Psoas muscle (tissue), 8 donors: ENCODE measurements around the gene STAG1. TPM values are rescaled to one million over a fixed set of nuclear protein-coding genes. Genes with fewer than 3 reads are reported as not detected.
"Not testable (repeated sequence)": the region's sequence is repeated elsewhere in the genome, so short reads cannot be mapped to it uniquely, and the experiment has no call there.

ENCODE experiments used
- ATAC-seq, 4 donors: fragments of 200-7000 bp; cut with Tn5 transposase; one replicate each; pipeline ENCODE4 v1.9.1; 2020; ENCODE audit warnings: moderate library complexity in 3 of 4, mild to moderate bottlenecking in 2 of 4
- DNase-seq, 2 donors: peaks; one replicate each; pipeline ENCODE4 v3.0.0-alpha.2; 2020
- H3K27ac ChIP-seq: fragments of 200-600 bp; one replicate; pipeline ENCODE4 v1.8.0; 2022
- H3K27me3 ChIP-seq, 3 donors: fragments of 200-600 bp in 1 of 3; one replicate each; pipeline versions ENCODE4 v1.6.1 to v1.8.0; 2013 to 2022; ENCODE audit warnings: low read length in 2 of 3, mild to moderate bottlenecking in 2 of 3, moderate library complexity in 1 of 3; ENCODE audit not compliant: insufficient read depth in 3 of 3
- H3K36me3 ChIP-seq, 2 donors: fragments of 200-600 bp in 1 of 2; one replicate each; pipeline versions ENCODE4 v1.6.1 to v1.8.0; 2013 to 2022; ENCODE audit warnings: low read depth in 1 of 2, mild to moderate bottlenecking in 1 of 2, moderate library complexity in 1 of 2; ENCODE audit not compliant: insufficient read depth in 1 of 2
- H3K4me1 ChIP-seq: fragments of 200-600 bp; one replicate; pipeline ENCODE4 v1.8.0; 2022
- H3K4me3 ChIP-seq: fragments of 200-600 bp; one replicate; pipeline ENCODE4 v1.8.0; 2022; ENCODE audit warnings: mild to moderate bottlenecking
- H3K9me3 ChIP-seq: fragments of 200-600 bp; one replicate; pipeline ENCODE4 v1.8.0; 2022
- WGBS, 3 donors: extraction: QIAGEN DNeasy Blood & Tissue Kit; methylation state at CpG; one replicate each; pipeline versions ENCODE4 v1.1.6 to v1.1.7; 2013; 5-methylcytosine and 5-hydroxymethylcytosine counted together
- intact Hi-C, 2 donors: fragments of 100-400 bp; cut with DNase I; formaldehyde crosslinking; loops; one replicate each; pipeline versions ENCODE4 v1.11.0 to v1.14.2; 2022
- polyA plus RNA-seq, 3 donors: library from polyadenylated mRNA; stranded (reverse); fragments of 200-250 nt; gene quantifications; one replicate each; pipeline ENCODE4 v1.2.3, GENCODE V29; 2013
- total RNA-seq, 4 donors: library from RNA; stranded (reverse); fragmentation: NEBNext Ultra II Directional in 2 of 4; extraction: Animal tissue kit (Norgen Biotek cat#: 25700) in 2 of 4; gene quantifications; one replicate each; pipeline versions ENCODE4 v1.2.1 to v1.2.4, GENCODE V29; 2021 to 2023
- TF ChIP-seq, protein P1 (sequence below): fragments of 200-600 bp; IDR thresholded peaks from one replicate; pipeline ENCODE4 v1.8.0; 2022; ENCODE audit warnings: antibody characterized with exemption
- donor health status: healthy with polysubstance abuse.
- donor health status: DM: no; HTN: no; CAD: no; lungs with moderate emphysema.
- donor health status: Bipolar disorder and iron deficiency.
- donor health status: healthy.
- donor health status: DM: yes; HTN: yes; CAD: no.
- donor health status: DM: no; HTN: no; CAD: no.
- donor health status: DM: no; HTN: no; CAD: no.
- donor health status: DM: yes; HTN: yes; CAD: no.

STAG1 gene
- total and polyA plus RNA-seq, 7 donors: 8.8 to 27.7 (median 19.7) TPM

DNA sequence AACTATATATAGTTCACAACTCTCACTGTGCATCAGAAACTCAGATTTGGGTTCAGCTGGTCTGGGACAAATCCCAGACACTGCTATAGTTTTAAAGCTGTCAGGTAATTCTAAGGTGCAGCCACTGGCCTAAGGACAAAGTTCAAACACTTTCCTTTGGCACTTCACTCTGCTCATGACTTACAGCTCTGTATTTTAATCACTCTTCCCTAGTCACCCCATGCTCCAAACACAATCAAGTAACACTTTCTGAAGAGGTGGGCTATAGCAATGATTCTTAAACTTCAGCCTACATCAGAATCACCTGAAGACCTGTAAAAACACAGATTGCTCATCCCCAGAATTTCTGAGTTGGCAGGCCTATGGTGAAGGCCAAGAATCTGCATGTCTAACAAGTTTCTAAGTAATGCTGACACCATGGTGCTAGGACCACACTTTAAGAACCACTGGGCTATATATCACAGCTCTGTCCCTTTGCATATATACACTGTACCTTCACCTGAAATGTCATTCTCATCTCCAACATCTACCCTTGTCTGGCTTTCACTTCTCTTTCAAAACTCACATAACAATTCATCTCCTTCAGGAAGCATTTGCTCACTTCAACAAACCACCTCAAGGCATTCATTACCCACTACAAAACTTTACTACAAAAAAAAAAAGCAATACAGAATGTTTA, 21.4 kb downstream of the STAG1 start:
- no peak for DNase-seq
- Histone ChIP-seq H3K36me3 (no peaks in the 10 kb centered on the region), H3K4me3 (no peak overlapping the region), H3K9me3 (no peaks in the 10 kb centered on the region), H3K27ac (no peak overlapping the region), H3K4me1 (peaks cover 70% of the 10 kb centered on the region), H3K27me3 (no peaks in the 10 kb centered on the region)
- intact Hi-C loops: no loop called here
- no peak for ATAC-seq
- TF ChIP-seq, protein P1, sequence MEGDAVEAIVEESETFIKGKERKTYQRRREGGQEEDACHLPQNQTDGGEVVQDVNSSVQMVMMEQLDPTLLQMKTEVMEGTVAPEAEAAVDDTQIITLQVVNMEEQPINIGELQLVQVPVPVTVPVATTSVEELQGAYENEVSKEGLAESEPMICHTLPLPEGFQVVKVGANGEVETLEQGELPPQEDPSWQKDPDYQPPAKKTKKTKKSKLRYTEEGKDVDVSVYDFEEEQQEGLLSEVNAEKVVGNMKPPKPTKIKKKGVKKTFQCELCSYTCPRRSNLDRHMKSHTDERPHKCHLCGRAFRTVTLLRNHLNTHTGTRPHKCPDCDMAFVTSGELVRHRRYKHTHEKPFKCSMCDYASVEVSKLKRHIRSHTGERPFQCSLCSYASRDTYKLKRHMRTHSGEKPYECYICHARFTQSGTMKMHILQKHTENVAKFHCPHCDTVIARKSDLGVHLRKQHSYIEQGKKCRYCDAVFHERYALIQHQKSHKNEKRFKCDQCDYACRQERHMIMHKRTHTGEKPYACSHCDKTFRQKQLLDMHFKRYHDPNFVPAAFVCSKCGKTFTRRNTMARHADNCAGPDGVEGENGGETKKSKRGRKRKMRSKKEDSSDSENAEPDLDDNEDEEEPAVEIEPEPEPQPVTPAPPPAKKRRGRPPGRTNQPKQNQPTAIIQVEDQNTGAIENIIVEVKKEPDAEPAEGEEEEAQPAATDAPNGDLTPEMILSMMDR: no peak

DNA sequence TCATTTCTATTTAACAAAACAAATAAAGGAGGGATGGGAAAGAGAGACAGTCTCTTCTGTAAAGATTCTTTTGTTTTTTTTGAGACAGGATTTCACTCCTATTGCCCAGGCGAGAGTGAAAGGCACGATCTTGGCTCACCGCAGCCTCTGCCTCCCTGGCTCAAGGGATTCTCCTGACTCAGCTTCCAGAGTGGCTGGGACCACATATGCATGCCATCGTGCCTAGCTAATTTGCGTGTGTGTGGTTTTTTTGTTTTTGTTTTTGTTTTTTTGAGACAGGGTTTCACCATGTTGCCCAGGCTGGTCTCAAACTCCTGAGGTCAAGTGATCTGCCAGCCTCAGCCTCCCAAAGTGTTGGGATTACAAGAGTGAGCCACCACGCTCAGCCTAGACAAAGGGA, 23.3 kb downstream of the STAG1 start:
- Histone ChIP-seq H3K4me1 (peaks cover 68% of the 10 kb centered on the region), H3K27me3 (no peaks in the 10 kb centered on the region), H3K36me3 (no peaks in the 10 kb centered on the region), H3K4me3 (no peak overlapping the region), H3K9me3 (no peaks in the 10 kb centered on the region), H3K27ac (no peak overlapping the region)
- TF ChIP-seq, protein P1: no peak
- DNase-seq: no peak
- ATAC-seq: peak in 3 of 4 donors; percentile 48 to 75 (median 74)
- intact Hi-C loops: no loop called here
- 22 to 33% (median 26%) methylated on average over 6 of the region's 6 CpGs for WGBS, 3 donors

DNA sequence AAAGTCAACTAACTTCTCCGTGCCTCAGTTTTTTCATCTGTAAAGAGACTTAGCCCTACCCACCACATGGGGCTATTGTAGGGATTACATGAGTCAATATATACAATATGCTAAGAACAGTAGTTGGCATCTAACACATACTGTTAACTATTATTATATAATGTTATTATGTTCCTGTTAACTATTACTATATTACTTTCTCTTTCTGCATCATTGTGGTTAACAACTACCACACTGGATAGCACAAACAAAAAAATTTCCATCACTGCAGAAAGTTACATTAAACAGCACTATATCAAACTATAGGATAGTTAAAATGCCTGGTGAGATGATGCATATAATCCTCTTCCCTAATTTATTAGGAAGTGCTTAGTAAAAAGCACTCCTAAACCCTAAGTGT, 23.7 kb downstream of the STAG1 start:
- intact Hi-C loops: no loop called here
- no peak overlapping the region for H3K27ac ChIP-seq
- H3K27me3 ChIP-seq: no peaks in the 10 kb centered on the region
- no peaks in the 10 kb centered on the region for H3K36me3 ChIP-seq
- H3K9me3 ChIP-seq: no peaks in the 10 kb centered on the region
- H3K4me3 ChIP-seq: no peak overlapping the region
- TF ChIP-seq, protein P1: no peak
- WGBS, 3 donors: 84 to 90% (median 85%) methylated on average over 1 of the region's 1 CpG
- ATAC-seq (no peak), DNase-seq (no peak)
- peaks cover 67% of the 10 kb centered on the region for H3K4me1 ChIP-seq

DNA sequence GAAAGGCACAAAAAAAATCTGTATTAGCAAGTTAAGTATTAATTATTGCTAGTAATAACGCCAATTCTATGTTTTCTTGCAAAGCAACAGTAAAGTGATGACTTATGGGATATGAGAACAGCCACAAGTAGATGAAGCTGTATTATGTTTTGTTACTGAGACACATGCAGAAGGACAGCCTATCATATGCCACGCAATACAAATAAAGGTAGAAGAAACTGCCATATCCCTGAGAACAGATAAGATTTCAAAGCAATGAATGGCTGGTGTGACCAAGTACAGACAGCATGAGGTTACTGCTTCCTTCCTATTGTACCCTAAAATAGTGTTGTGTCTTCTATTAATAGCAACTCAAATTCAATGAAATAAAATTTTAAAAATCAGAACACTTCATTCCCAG, 26.7 kb downstream of the STAG1 start:
- Histone ChIP-seq H3K4me3 (no peak overlapping the region), H3K27ac (no peak overlapping the region), H3K9me3 (no peaks in the 10 kb centered on the region), H3K36me3 (no peaks in the 10 kb centered on the region), H3K27me3 (no peaks in the 10 kb centered on the region), H3K4me1 (peaks cover 46% of the 10 kb centered on the region)
- no peak for ATAC-seq
- intact Hi-C loops: no loop called here
- DNase-seq: no peak
- 67 to 77% (median 71%) methylated on average over 2 of the region's 2 CpGs for WGBS, 3 donors
- TF ChIP-seq, protein P1: no peak

DNA sequence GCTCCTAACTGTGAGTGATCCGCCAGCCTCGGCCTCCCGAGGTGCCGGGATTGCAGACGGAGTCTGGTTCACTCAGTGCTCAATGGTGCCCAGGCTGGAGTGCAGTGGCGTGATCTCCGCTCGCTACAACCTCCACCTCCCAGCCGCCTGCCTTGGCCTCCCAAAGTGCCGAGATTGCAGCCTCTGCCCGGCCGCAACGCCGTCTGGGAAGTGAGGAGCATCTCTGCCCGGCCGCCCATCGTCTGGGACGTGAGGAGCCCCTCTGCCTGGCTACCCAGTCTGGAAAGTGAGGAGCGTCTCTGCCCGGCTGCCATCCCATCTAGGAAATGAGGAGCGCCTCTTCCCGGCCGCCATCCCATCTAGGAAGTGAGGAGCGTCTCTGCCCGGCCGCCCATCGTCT, 29.3 kb downstream of the STAG1 start:
- WGBS, 3 donors: 97 to 98% (median 97%) methylated on average over 15 to 23 of the region's 27 CpGs

DNA sequence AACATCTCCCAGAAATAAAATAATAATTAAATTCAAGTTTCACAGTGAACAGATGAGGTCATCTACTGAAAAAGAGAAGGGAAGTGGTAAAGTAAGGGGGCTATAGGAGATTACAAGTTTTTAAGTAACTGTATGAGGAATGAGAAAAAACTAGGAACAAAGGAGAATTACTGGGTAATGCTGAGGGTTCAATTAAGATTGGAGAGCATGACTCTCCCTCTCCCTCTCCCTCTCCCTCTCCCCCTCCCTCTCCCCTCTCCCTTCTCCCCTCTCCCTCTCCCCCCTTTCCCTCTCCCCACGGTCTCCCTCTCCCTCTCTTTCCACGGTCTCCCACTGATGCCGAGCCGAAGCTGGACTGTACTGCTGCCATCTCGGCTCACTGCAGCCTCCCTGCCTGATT, 29.8 kb downstream of the STAG1 start:
- H3K4me1 ChIP-seq: peaks cover 24% of the 10 kb centered on the region
- not testable (repeated sequence) for ATAC-seq
- no CpG with 5 or more reads among the region's 5 CpGs for WGBS, 3 donors

More for the DNA sequence above, 29.3 kb downstream of the STAG1 start:
- ATAC-seq, H3K36me3 ChIP-seq, H3K27ac ChIP-seq, H3K4me3 ChIP-seq, H3K9me3 ChIP-seq, H3K27me3 ChIP-seq, intact Hi-C loops, DNase-seq: not testable (repeated sequence)
- peaks cover 28% of the 10 kb centered on the region for H3K4me1 ChIP-seq

More for the DNA sequence above, 29.8 kb downstream of the STAG1 start:
- H3K9me3 ChIP-seq, H3K27me3 ChIP-seq, H3K27ac ChIP-seq, DNase-seq, H3K36me3 ChIP-seq, intact Hi-C loops, H3K4me3 ChIP-seq: not testable (repeated sequence)
